NB4 (cell line): ENCODE data around the gene SERP1.

Source experiments
- DNase-seq: peaks from one replicate; pipeline ENCODE4 v3.0.0; 2010; ENCODE audit warnings: low read depth
- H3K4me3 ChIP-seq: one replicate; pipeline ENCODE4 v1.5.1; 2011; ENCODE audit warnings: mild to moderate bottlenecking, low read depth, low read length, moderate library complexity
- MYC ChIP-seq: IDR thresholded peaks from 2 replicates; pipeline ENCODE4 v1.6.1; 2011; ENCODE audit warnings: low read depth, low read length
- POLR2A ChIP-seq: IDR thresholded peaks from 2 replicates; pipeline ENCODE4 v1.6.1; 2011; ENCODE audit warnings: mild to moderate bottlenecking; ENCODE audit not compliant: insufficient read length; ENCODE audit errors: extremely low read depth
- TF ChIP-seq, protein P1 (sequence below): IDR thresholded peaks from one replicate; pipeline ENCODE4 v1.5.1; 2012; ENCODE audit warnings: low read depth, low read length
- TF ChIP-seq, protein P2 (sequence below): IDR thresholded peaks from 2 replicates; pipeline ENCODE4 v1.6.1; 2011; ENCODE audit warnings: low read depth, low read length

SERP1 gene

DNA sequence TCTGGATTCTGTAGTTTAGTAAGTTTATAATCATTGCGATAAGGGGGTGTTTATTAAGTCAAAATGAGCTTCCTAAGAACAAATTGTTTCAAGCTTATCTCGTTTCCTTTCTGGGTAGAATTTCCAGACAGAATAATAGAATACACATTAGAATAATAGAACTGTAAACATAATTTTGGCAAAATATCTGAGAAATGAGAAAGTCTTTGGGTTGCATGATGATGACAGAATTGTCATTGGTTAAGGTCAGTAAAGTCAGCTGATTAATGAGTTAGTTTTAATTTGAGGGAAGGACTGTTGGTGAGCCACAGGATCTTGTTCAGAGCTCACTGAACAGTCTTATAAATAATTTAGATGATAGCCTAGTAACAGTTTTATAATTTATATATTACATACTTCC lies 10.5 kb upstream of the SERP1 start:
- no peak for DNase-seq
- no peak for TF ChIP-seq POLR2A
- TF ChIP-seq, protein P1, sequence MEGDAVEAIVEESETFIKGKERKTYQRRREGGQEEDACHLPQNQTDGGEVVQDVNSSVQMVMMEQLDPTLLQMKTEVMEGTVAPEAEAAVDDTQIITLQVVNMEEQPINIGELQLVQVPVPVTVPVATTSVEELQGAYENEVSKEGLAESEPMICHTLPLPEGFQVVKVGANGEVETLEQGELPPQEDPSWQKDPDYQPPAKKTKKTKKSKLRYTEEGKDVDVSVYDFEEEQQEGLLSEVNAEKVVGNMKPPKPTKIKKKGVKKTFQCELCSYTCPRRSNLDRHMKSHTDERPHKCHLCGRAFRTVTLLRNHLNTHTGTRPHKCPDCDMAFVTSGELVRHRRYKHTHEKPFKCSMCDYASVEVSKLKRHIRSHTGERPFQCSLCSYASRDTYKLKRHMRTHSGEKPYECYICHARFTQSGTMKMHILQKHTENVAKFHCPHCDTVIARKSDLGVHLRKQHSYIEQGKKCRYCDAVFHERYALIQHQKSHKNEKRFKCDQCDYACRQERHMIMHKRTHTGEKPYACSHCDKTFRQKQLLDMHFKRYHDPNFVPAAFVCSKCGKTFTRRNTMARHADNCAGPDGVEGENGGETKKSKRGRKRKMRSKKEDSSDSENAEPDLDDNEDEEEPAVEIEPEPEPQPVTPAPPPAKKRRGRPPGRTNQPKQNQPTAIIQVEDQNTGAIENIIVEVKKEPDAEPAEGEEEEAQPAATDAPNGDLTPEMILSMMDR: no peak
- TF ChIP-seq, protein P2, sequence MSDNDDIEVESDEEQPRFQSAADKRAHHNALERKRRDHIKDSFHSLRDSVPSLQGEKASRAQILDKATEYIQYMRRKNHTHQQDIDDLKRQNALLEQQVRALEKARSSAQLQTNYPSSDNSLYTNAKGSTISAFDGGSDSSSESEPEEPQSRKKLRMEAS: no peak
- no peak for TF ChIP-seq MYC
- H3K4me3 ChIP-seq: no peak overlapping the region

- H3K4me3 ChIP-seq: no peak overlapping the region
- TF ChIP-seq POLR2A (no peak), MYC (no peak)
- no peak for DNase-seq
These were observed 9.7 kb upstream of the SERP1 start for GRCh38 chr3:150555859-150556436.

GRCh38 chr3:150547045-150547741 lies 897 bp upstream of the SERP1 start:
- peak overlapping the region; percentile 98 for H3K4me3 ChIP-seq
- TF ChIP-seq POLR2A (no peak), MYC (no peak)
- TF ChIP-seq, protein P1: no peak
- TF ChIP-seq, protein P2: no peak
- peak; percentile 36 for DNase-seq

DNA sequence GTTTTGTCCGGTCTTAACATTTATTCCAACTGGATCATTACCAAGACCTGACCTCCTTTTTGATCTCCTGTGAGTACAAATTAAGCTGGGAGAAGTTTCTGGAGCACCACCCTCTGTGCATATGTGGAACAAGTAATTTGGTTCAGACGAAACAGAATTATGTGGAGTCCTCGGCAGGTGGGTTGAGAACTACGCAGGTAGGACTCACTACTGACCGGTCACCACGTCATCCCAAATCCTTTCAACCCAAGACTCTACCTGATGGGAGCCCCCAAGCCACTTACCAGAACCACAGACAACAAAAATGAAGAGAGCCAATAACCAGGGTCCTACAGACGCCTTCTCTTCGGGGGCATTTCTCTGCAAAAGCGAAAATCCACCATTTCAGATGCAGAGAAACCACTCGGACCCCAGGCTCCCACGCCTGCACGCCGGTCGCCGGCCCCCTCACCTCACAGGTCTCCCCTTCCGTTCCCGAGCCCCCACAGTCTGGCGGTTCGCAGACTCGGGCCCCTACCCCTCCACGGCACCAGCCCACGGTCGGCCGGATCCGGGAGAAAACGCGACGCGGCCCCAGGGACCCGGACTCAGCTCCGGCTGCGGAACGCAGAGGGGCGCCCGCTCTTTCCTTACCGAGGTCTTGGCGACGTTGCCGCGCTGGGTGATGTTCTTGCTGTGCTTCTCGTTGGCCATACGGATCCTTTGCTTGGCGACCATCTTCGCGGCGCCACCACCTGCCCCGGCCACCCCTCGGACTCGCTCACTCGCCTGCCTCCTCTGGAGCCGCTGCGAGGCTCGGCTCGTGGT lies 674 bp downstream of the SERP1 start:
- TF ChIP-seq, protein P1: no peak
- TF ChIP-seq POLR2A: no peak
- no peak for TF ChIP-seq MYC
- TF ChIP-seq, protein P2: no peak
- DNase-seq: peak; percentile 19
- H3K4me3 ChIP-seq: peak overlapping the region; percentile 98

- peak; percentile 10 for DNase-seq
- peak overlapping the region; percentile 98 for H3K4me3 ChIP-seq
- TF ChIP-seq, protein P1: no peak
- no peak for TF ChIP-seq MYC
- TF ChIP-seq, protein P2: no peak
- TF ChIP-seq POLR2A: no peak
These were observed 1.6 kb downstream of the SERP1 start for GRCh38 chr3:150544726-150545125.

GRCh38 chr3:150544041-150544440 lies 2.3 kb downstream of the SERP1 start:
- H3K4me3 ChIP-seq: peak overlapping the region; percentile 98
- TF ChIP-seq POLR2A (no peak), MYC (no peak)
- TF ChIP-seq, protein P1: no peak
- TF ChIP-seq, protein P2: no peak
- DNase-seq: no peak
